H9 (cell line): ENCODE results near the gene ITPKB. TPM values are rescaled to one million over a fixed set of nuclear protein-coding genes. Genes with fewer than 3 reads are reported as not detected.

Experiments
- DNase-seq: peaks from one replicate; pipeline ENCODE4 v3.0.0-alpha.2; 2017
- H2AFZ ChIP-seq: one replicate; pipeline ENCODE4 v1.6.1; 2013; ENCODE audit warnings: mild to moderate bottlenecking, low read length, control low read depth, moderate library complexity
- H2AK5ac ChIP-seq: 2 replicates; pipeline ENCODE4 v1.6.1; 2013; ENCODE audit warnings: low read length, control low read depth, mixed read lengths; ENCODE audit not compliant: insufficient read length
- H2BK120ac ChIP-seq: one replicate; pipeline ENCODE4 v1.6.1; 2013; ENCODE audit warnings: low read depth, mild to moderate bottlenecking, low read length, control low read depth, inconsistent platforms; ENCODE audit not compliant: poor library complexity, severe bottlenecking
- H2BK12ac ChIP-seq: 2 replicates; pipeline ENCODE4 v1.6.1; 2013; ENCODE audit warnings: low read length, control low read depth, mixed read lengths, low read depth; ENCODE audit not compliant: insufficient read length
- H2BK15ac ChIP-seq: 2 replicates; pipeline ENCODE4 v1.6.1; 2013; ENCODE audit warnings: low read depth, low read length, control low read depth
- H2BK20ac ChIP-seq: one replicate; pipeline ENCODE4 v1.6.1; 2013; ENCODE audit warnings: low read depth, mild to moderate bottlenecking, low read length, control low read depth, inconsistent platforms; ENCODE audit not compliant: poor library complexity, severe bottlenecking
- H2BK5ac ChIP-seq: 2 replicates; pipeline ENCODE4 v1.6.1; 2013; ENCODE audit warnings: low read length, control low read depth, mixed read lengths; ENCODE audit not compliant: insufficient read length
- H3K14ac ChIP-seq: 2 replicates; pipeline ENCODE4 v1.6.1; 2013; ENCODE audit warnings: low read length, control low read depth; ENCODE audit not compliant: insufficient read depth
- H3K18ac ChIP-seq: 2 replicates; pipeline ENCODE4 v1.6.1; 2013; ENCODE audit warnings: low read depth, mild to moderate bottlenecking, mixed read lengths, low read length, control low read depth; ENCODE audit not compliant: insufficient read length
- H3K23ac ChIP-seq: 2 replicates; pipeline ENCODE4 v1.6.1; 2013; ENCODE audit warnings: low read length, control low read depth, mixed read lengths, low read depth; ENCODE audit not compliant: insufficient read length
- H3K23me2 ChIP-seq: 2 replicates; pipeline ENCODE4 v1.6.1; 2013; ENCODE audit warnings: low read depth, mild to moderate bottlenecking, mixed read lengths, low read length, control low read depth; ENCODE audit not compliant: insufficient read length, poor library complexity, severe bottlenecking
- H3K27ac ChIP-seq: 2 replicates; pipeline ENCODE4 v1.5.1; 2013; ENCODE audit warnings: low read length, control low read depth, mixed read lengths, low read depth; ENCODE audit not compliant: insufficient read length
- H3K27me3 ChIP-seq: 2 replicates; pipeline ENCODE4 v1.6.1; 2013; ENCODE audit warnings: low read length, control low read depth, inconsistent platforms; ENCODE audit not compliant: insufficient read depth
- H3K4ac ChIP-seq: 2 replicates; pipeline ENCODE4 v1.6.1; 2013; ENCODE audit warnings: low read depth, mild to moderate bottlenecking, control low read depth, inconsistent platforms, low read length, moderate library complexity
- H3K4me1 ChIP-seq: 2 replicates; pipeline ENCODE4 v1.6.1; 2013; ENCODE audit warnings: low read length, control low read depth, inconsistent platforms; ENCODE audit not compliant: insufficient read depth
- H3K4me2 ChIP-seq: 2 replicates; pipeline ENCODE4 v1.6.1; 2013; ENCODE audit warnings: low read length, control low read depth, mixed read lengths; ENCODE audit not compliant: insufficient read length, insufficient read depth
- H3K56ac ChIP-seq: 2 replicates; pipeline ENCODE4 v1.6.1; 2013; ENCODE audit warnings: low read depth, mild to moderate bottlenecking, mixed read lengths, low read length, control low read depth; ENCODE audit not compliant: insufficient read length
- H3K79me1 ChIP-seq: 2 replicates; pipeline ENCODE4 v1.6.1; 2013; ENCODE audit warnings: low read depth, mild to moderate bottlenecking, moderate library complexity, low read length, control low read depth, inconsistent platforms; ENCODE audit not compliant: insufficient read depth, poor library complexity, severe bottlenecking
- H3K79me2 ChIP-seq: 2 replicates; pipeline ENCODE4 v1.6.1; 2013; ENCODE audit warnings: low read length, control low read depth, inconsistent platforms; ENCODE audit not compliant: insufficient read depth
- H3K9ac ChIP-seq: 2 replicates; pipeline ENCODE4 v1.6.1; 2013; ENCODE audit warnings: low read length, control low read depth, mixed read lengths; ENCODE audit not compliant: insufficient read length; ENCODE audit errors: extremely low read depth
- H3K9me3 ChIP-seq: one replicate; pipeline ENCODE4 v1.6.1; 2013; ENCODE audit warnings: low read depth, low read length, inconsistent platforms; ENCODE audit not compliant: control insufficient read depth
- H3T11ph ChIP-seq: one replicate; pipeline ENCODE4 v1.6.1; 2013; ENCODE audit warnings: mild to moderate bottlenecking, low read length, control low read depth, inconsistent platforms
- H4K20me1 ChIP-seq: one replicate; pipeline ENCODE4 v1.6.1; 2013; ENCODE audit not compliant: control insufficient read depth, insufficient read length, insufficient read depth
- H4K5ac ChIP-seq: 2 replicates; pipeline ENCODE4 v1.6.1; 2013; ENCODE audit warnings: low read depth, mild to moderate bottlenecking, mixed read lengths, low read length, control low read depth; ENCODE audit not compliant: insufficient read length
- H4K8ac ChIP-seq: replicated peaks from 2 replicates; pipeline ENCODE4 v1.6.1; 2013; ENCODE audit warnings: low read length, control low read depth, mixed read lengths, low read depth; ENCODE audit not compliant: insufficient read length
- H4K91ac ChIP-seq: 2 replicates; pipeline ENCODE4 v1.6.1; 2013; ENCODE audit warnings: low read depth, mild to moderate bottlenecking, moderate library complexity, mixed read lengths, low read length, control low read depth; ENCODE audit not compliant: insufficient read length
- H3K27ac Mint-ChIP-seq, 3 experiments: 2 replicates in 2 of 3; 3 replicates in 1 of 3; pipeline ENCODE4 v1.8.0; 2020 to 2021; ENCODE audit warnings: mixed read lengths in 3 of 3, mild to moderate bottlenecking in 1 of 3, moderate library complexity in 1 of 3
- H3K27me3 Mint-ChIP-seq: 2 replicates; pipeline ENCODE4 v1.8.0; 2021; ENCODE audit warnings: low read depth, mild to moderate bottlenecking, moderate library complexity, mixed read lengths
- H3K36me3 Mint-ChIP-seq, 3 experiments: 2 replicates in 2 of 3; 3 replicates in 1 of 3; pipeline ENCODE4 v1.8.0; 2020 to 2021; ENCODE audit warnings: low read depth in 3 of 3, mixed read lengths in 3 of 3; ENCODE audit not compliant: insufficient read depth in 1 of 3
- H3K4me1 Mint-ChIP-seq, 2 experiments: 2 replicates each; pipeline ENCODE4 v1.8.0; 2020; ENCODE audit warnings: mixed read lengths in 2 of 2
- H3K4me3 Mint-ChIP-seq, 2 experiments: 2 replicates in 1 of 2; 3 replicates in 1 of 2; pipeline ENCODE4 v1.8.0; 2020 to 2021; ENCODE audit warnings: mild to moderate bottlenecking in 2 of 2, mixed read lengths in 2 of 2, moderate library complexity in 1 of 2
- H3K9me3 Mint-ChIP-seq, 2 experiments: 2 replicates in 1 of 2; 3 replicates in 1 of 2; pipeline ENCODE4 v1.8.0; 2020; ENCODE audit warnings: mild to moderate bottlenecking in 2 of 2, mixed read lengths in 2 of 2, moderate library complexity in 1 of 2
- CTCF ChIP-seq: fragments of 200-600 bp; sonication (generic); conservative IDR thresholded peaks from 3 replicates; pipeline ENCODE4 v1.8.0; 2021; ENCODE audit warnings: antibody characterized with exemption, mild to moderate bottlenecking
- total RNA-seq: library from RNA; stranded (reverse); gene quantifications from 2 replicates; pipeline ENCODE4 v1.2.1, GENCODE V29; 2021

The ITPKB gene
- total RNA-seq, 1 experiment from 2014 or later, result 3.8 TPM

- Histone ChIP-seq H3K9ac (no peak overlapping the region), H3K4me1 (peaks cover 3% of the 10 kb centered on the region; the same call in 1 of the 2 replicates), H2BK5ac (no peak overlapping the region), H4K20me1 (no peaks in the 10 kb centered on the region), H3K23me2 (no peaks in the 10 kb centered on the region), H3K27me3 (no peaks in the 10 kb centered on the region), H3K18ac (no peak overlapping the region), H3K27ac (no peak overlapping the region), H2AFZ (no peak overlapping the region), H3K4me2 (no peak overlapping the region), H3K4ac (no peak overlapping the region), H3K23ac (no peak overlapping the region), H3K79me2 (no peaks in the 10 kb centered on the region), H3K14ac (no peak overlapping the region), H2BK20ac (no peak overlapping the region), H2BK12ac (no peak overlapping the region), H2AK5ac (no peak overlapping the region), H4K5ac (no peak overlapping the region), H3T11ph (no peak overlapping the region), H2BK15ac (no peak overlapping the region), H4K8ac (no peak overlapping the region), H3K79me1 (no peaks in the 10 kb centered on the region), H3K56ac (no peak overlapping the region), H3K9me3 (no peaks in the 10 kb centered on the region), H2BK120ac (no peak overlapping the region), H4K91ac (no peak overlapping the region)
- H3K4me1 Mint-ChIP-seq, result peaks cover 17 to 19% of the 10 kb centered on the region in 2 experiments
- peaks cover 0 to 5% of the 10 kb centered on the region in 2 experiments; a peak in 2 of 5 replicates for H3K9me3 Mint-ChIP-seq
- H3K27ac Mint-ChIP-seq, result no peak overlapping the region
- no peak overlapping the region for H3K4me3 Mint-ChIP-seq
- TF ChIP-seq CTCF, result no peak
- DNase-seq, result no peak
- H3K27me3 Mint-ChIP-seq, result no peaks in the 10 kb centered on the region; the same call in 1 of the 2 replicates
- peaks cover 0 to 5% (median 0%) of the 10 kb centered on the region in 3 experiments; a peak in 2 of 7 replicates for H3K36me3 Mint-ChIP-seq
These were observed 24.9 kb downstream of the ITPKB start for GRCh38 chr1:226714148-226714547.
